Skin of body (tissue), 2 donors: Measurements from ENCODE around the gene LYRM4. TPM values are rescaled to one million over a fixed set of nuclear protein-coding genes. Genes with fewer than 3 reads are reported as not detected.

ENCODE experiments used
- DNase-seq: peaks from one replicate; lab custom pipeline; 2025; lab: John Stamatoyannopoulos, UW
- total RNA-seq: library from RNA; depleted of rRNA; stranded (reverse); fragments of >200 nt; gene quantifications from one replicate; pipeline ENCODE4 v1.2.3, GENCODE V29; 2014

LYRM4 gene
- 12.8 TPM for total RNA-seq

DNA sequence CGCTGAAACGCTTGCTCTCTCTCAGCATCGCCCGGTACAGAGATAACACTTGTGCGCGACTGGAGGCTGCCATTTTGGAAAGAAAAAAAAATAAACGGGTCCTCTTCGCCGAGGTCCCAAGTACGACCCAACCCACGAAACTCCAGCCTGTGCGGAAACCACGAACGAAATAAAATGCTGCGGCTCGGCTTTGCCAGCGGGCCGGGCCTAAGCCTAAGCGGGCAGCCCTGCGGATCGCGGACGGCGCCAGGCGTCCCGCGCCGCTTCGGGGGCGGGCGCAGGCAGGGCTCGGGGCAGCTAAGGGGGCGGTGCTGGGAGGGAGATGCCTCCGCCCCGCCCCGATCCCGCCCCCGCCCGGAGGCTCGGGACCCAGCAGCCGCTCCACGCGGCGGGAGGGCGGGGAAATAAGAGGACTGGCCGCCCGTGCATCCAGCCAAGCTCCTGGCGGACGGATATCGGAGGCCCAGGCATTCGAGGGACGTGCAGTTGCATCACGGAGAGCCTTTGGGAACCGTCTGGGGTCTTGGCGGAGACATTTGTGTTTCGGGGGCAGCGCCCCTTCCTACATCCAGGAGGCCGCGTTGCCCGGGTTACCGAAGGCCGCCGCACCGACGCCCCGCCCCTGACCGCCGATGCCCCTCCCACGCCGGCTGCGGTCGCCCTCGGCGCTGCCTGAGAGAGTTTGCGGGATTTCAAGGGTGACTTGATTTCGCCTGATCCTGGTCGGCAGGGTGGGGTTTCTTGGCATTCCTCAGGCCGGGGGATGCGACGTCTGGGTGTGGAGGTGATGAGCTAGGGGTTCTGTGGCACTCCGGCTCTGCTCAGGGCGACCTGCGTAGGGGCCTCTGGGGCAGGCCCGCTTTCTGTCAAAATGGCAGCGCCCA, at the start of gene LYRM4, which contains the start of gene FARS2:
Gene LYRM4 (minus strand): TSS at position 290 of the 884 bp plus-strand sequence. CDS start 217 bp downstream, at position 73.
Gene FARS2 (plus strand): TSS at position 853 of the 884 bp plus-strand sequence.
- DNase-seq = peak; percentile 91

DNA sequence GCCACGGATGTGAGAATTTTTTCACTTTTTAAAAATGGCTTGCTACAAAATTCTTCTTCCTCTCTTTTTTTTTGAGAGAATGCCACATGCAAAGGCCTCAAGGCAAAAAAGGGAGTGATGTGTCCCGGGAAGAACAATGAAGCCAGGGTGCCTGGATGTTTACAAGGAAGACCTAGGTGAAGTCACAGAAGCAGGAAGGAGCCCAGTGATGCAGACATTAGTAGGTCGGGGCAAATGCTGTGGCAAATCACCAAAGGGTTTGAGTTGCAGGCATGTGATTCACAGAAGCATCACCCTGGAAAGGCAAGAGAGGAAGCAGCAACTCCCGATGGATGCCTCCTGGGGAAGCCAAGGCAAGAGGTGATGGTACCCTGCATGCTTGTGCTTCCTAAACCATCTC, 47.3 kb upstream of the LYRM4 start:
- DNase-seq = no peak

DNA sequence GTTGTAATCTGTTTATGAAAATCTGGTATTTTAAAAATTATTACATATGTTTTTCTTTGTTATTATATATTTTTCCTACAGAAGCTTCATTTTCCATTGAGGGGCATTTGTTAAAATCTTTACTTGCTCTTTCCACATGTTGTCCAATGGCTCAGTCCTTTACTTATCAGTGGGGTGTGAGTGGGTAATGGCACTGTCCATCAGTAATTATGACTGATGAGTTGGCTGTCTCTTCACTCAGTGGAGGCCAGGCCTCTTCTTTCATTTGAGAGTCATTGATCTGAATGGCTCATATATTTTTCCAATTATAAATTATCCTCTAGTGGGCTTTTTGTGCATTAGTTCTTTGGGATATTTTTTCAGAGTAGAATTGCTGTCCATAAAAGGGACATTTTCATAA, 46.3 kb upstream of the LYRM4 start:
- no peak for DNase-seq

DNA sequence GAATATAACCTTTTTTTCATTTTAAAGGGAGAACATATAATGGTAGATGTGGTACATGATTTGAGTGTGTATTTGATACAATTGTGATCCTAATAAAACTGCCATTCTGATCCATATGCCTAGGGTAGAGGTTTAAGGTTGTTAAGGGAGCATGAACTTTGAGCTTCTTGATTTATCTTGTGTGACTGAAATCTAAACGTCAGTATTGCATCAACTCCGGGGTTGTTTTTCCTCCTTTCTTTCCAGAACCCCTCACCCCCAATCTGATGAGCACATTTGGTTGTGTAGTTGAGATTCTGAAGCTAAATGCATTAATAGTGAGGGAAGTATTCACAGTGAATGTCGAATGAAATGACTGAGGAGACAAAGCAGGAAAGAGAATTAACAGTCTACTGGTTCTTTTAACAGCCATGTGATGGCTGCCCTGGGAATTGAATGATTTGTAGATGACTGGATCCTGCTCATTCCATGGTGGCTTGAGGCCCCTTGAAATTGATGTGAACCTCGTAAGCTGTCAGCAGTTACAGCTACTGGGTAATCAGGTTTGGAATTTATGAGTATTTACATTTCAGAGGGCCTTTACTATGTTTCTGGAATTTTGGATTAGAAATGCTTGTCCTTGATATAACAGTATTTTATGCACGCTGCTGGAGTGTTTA, 45.3 kb upstream of the LYRM4 start:
- no peak for DNase-seq

DNA sequence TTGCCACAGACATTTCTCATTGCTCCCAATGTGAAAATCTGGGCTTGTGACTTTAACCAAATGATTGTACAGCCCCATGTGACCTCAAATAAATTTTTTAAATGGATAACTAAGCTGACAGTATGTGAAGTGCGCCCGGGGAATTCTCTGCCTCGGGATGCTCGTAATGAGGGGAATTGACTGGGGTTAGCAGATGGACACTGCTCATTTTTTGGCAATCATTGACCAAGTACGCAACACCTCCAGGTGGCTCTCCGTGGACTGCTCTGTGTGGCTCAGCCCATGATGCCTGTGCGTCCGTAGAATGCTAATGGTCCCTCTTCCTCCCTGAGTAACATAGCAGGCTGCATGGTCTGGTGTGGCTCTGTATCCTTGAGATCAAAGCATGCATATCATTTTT, 42.9 kb upstream of the LYRM4 start:
- no peak for DNase-seq

DNA sequence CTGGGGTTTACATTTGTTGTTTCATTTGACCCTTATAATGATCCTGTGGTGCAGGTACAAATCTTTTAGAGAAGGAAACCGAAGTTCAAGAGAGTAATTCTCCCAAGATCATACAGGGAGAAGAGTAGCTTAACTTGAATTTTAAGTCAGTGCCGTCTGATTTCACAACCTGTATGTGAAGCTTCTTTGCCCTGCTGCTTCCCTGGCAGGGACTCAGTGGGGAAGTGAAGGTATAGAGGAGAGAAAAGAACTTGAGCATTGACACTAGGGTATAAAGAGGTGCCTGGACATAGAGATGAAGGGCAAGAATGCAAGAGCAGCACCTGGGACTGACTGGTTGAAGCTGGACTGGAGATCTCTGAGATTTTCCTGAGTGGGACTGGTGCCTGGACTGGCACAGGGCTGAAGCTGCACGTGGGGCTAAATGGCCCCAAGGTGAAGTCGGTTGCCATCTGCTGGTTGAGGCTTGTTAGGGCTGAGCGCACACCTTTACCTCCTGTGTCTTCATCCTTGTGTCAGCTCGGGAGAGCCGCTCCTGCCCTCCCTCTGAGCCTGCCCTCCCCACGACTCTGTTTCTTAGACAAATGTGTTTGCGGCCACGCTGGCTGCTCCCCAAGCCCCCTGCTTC, 42.4 kb upstream of the LYRM4 start:
- DNase-seq = no peak

DNA sequence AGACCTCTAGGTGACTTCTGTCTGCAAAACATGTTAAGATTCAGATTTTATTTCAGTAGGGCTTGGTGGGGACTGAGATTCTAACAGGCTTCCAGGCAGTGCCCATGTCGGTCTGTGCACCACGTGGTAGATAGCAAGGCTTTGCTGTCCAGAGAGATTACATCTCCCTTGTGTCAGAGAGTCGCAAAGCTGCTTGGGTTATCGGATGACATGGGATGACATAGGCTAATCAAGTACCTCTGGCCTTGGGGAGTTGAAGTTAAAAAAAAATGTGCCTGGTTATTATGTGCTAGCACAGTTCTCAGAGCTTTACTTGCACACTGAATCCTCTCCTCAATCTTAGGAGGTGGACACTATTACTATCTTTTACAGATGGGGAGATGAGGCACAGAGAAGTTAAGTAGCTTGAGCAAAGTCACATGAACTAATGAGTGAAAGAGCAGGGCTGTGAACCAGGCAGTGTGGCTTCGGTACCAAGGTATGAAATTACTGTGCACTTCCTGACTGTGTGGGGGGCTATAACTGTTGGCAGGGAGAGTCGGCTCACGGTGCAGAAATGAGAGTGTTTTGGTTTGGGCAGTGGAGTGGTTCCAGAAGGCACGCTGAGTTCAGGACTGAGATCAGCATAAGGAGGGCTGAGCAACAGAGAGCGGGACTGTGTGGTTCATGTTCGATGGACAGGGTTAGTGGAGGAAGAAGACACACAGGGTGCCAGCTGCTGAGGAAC, 41.6 kb upstream of the LYRM4 start:
- no peak for DNase-seq

DNA sequence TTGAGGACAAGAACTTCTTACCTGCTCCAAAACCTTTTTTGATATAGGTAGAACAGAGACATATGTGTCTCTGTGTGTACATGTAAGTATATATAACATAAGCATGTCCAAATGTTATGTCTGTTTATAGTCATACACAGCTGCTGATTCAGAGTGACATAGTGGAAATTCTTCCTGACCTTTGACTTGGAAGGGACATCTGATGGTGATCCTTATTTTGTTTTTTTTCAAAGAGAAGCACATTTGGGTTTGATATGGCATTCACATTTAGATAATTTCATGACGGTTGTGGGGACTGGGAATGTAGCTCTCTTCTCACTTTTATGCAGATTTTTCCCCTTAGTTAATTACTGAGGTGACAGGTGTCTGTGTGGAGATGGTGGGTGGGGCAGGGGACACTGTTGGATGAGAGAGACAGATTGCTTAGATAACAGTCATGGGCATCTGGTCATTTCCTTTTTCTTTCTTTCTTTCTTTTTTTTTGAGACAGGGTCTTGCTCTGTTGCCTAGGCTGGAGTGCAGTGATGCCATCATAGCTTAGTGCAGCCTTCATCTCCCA, 39.5 kb upstream of the LYRM4 start:
- DNase-seq = no peak

DNA sequence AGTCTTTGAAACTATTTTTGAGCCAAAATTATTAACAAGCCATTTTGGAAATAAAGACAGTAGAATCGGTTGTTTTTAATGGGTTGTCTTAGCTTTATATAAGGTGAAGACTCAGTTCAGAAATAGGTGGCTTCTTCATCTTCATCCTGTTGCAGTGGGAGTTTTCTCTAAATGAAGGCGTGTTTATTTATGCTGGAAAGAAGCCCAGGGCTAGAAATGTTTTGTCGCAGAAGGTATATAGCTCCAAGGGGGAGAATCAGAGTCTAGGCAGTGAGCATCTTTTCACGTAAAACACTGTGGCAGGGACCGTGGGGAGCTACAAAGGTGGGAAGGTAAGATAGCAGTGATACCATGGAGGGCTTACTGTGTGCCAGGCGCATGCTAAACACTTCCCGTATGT, 34.9 kb upstream of the LYRM4 start:
- DNase-seq = no peak

DNA sequence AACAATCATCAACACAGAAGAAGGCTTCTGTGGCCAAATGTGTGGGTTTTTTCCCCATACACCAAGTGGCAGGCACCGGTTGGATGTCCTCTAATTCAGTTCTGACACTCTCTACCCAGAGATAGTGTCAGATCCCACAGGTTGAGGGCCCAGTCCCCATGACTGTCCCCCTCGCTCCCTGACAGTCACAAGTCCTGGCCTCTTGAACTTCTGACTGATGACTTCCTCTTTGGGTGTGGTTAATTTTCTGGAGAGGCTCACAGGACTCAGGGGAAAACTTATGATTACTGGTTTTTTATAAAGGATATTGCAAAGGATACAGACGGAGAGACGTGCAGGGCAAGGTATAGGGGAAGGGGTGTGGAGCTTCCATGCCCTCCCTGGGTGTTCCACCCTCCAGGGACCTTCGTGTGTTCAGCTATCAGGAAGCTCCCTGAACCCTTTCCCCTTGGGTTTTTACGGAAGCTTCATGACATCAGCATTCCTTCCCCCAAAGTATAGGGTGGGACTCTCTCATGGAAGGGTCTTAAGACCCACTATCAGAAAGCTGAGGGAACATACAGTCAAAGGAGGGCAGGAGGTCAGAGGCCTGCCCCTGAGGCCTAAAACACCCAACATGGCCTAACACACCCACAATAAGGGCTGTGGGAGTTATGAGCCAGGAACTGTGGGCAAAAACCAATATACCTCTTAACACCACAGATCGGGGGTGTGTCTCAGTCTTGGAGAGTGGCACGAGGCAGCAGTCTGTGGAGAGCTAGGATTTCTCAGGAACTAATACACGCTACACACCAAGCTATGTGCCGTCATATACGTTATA, 33.9 kb upstream of the LYRM4 start:
- DNase-seq = no peak

DNA sequence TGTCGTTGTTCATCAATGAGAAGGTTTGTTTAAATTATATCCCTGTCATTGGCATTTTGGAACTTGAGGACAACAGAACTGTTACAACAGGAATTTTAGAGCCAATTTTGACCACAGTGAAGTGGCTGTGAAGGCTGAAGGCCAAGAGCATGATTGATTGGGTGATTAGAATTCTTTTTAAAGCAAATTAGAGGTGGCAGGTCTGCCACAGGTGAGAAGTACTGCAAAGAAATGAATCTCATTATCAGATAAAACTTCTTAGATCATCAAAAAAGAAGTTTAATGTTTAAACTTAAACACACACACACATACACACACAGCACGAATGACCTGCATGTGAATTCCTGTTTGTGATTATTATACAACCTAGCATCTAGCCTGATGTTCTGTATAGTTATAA, 32.9 kb upstream of the LYRM4 start:
- no peak for DNase-seq

DNA sequence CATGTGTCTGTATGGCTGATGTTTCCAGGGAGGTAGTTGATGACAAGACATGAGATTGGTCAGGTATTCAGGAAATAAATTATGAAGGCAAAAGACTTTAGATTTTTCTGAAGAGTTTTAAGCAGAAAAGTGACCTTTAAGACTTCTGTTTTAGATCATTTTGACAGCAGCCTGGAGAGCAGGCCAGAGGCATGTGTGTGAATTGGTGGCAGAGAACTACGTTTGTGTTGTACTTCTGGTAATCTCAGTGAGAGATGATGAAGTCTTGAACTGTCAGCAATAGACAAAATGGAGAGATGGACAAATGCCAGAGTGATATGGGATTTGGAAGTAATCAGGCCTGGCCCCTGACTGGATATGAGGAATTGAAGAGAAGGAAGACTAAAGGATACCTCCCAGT, 31.4 kb upstream of the LYRM4 start:
- no peak for DNase-seq

DNA sequence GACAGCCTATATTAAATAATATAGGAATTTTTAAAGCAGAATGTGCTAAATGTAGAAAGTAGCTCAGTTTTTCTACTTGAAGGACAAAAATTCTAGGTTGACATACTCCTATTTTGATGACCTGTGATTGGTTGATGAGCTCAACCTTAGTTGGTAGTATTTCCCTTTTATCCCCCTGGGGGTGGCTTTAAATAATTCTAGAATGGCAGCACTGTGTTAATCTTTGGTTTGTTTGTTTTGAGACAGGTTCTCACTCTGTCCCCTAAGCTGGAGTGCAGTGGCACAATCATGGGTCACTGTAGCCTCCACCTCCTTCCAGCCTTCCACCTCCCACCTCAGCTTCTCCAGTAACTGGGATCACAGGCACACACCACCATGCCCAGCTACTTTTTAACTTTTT, 29.8 kb upstream of the LYRM4 start:
- DNase-seq = no peak

DNA sequence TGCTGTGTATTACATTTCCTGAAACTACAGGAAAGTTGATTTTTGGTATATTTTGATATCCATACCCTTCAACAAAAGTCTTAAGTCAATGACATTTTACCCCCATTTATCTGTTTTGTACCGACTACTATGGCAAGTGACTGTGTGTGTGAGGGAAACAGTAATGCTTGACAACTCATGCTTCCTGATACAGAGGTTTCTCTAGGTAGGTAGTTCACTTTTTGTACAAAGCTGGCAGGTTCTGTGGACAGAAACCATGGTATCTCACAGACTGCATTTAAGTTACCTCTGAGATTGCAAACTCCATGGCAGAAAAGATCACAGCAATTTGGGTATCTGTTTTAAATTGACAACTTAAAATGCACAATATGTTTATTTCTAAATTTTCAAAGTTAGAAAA, 29.3 kb upstream of the LYRM4 start:
- no peak for DNase-seq

DNA sequence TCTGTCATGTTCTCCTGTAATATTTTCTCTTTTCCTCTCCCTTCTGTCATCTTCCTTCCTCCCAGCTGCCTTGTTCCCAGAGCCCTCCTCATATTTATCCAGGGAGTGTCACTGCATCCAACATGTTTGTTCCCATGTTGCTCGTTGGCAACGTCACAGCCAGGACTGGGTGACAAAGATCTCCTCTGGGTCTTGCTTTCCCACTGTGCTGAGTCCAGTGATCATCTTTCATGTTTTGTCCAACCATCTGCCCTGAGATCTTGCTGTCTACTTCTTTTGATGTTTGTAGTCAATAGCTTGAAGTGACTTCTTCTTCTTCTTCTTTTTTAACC, 27.2 kb upstream of the LYRM4 start:
- DNase-seq = no peak

DNA sequence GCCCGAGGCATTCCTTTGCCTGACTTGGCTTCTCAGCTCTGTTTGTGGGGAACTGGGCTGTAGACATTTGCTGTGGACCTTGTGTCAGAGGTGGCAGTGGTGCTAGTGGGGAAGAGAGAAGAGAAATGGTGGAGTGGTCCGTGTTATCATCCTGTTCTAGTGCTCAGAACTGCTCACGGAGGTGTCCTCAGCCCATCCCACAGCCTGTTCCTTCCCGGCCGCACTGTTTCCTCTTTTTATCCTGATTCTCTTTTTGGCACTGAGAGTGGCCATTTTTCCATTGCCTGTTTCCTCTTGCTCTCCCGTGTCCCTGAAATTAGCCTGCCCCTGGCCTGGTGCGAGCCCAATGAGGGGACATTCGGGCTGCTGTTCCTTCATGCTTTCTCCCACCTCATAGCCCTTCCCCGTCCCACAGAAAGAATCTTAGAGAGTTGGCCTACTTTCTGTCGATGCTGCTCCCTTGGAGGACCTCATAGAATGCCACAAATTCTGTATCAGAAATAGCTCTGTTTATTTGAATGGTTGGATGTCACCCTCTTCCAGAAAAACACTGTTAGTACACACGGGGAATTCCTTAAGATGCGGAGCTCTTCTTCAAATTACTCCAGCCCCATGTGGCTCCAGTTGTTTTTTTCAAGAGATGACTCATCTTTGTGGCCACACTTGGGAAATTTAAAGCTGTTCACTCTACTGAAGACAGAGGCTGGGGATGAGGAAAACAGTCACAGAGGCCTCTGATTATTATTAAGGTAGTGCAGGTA, 26.6 kb upstream of the LYRM4 start:
- DNase-seq = no peak

DNA sequence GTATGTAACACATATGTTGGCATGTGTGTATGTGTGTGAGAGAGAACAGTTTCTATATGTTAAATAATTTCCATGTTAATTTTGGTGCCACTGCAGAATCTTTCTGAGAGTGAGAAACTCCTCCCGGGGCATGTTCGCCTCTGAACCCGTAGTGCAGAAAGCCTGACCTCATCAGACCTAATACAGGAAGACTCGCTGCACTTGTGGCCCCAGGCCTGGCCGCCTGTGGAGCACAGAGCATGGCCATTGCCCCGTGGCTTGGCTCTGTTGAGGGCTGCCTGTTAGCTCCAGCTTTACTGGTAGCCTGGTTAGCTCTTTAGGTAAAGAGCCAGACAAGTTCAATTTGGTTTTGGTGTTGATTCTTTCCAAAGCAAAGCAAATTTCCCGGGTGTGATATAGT, 26.0 kb upstream of the LYRM4 start:
- no peak for DNase-seq

DNA sequence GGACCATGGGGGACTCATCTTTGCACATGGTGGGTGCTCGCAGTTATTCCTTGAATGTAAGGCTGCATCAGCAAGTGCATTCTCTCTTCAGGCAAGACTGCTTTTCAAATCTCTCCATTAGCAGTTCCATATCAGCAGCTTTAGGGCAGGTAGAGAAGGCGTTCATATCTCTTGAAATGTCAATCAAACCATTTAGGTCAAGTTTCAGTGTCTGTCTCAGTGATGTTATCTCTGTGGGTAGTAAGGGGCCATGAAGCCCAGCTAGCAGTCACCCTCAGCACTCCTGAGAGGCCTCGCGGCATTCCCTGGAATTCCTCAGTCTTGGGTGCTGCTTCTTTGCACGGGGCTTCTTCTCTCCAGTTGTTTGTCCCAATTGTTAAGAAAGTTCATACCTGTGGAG, 24.8 kb upstream of the LYRM4 start:
- DNase-seq = no peak

DNA sequence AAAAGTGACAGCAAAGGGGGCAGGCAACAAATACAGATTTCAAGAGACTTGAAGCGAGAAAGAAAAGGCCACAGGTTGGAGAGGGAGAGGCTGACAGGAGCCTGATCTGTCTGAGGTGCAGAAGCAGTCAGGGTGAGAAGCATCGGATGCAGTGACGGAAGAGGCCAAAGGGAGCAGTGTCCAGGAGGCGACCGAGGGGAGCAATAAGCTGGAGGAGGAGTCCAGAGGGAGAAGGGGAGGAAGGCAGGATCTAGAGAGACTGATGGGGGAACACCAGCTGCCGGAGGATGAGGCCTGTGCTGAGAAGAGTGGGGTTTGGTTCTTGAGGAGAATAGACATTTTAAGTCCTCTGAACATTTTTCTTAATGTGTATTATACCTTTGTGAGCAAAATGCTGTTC, 24.3 kb upstream of the LYRM4 start:
- no peak for DNase-seq

DNA sequence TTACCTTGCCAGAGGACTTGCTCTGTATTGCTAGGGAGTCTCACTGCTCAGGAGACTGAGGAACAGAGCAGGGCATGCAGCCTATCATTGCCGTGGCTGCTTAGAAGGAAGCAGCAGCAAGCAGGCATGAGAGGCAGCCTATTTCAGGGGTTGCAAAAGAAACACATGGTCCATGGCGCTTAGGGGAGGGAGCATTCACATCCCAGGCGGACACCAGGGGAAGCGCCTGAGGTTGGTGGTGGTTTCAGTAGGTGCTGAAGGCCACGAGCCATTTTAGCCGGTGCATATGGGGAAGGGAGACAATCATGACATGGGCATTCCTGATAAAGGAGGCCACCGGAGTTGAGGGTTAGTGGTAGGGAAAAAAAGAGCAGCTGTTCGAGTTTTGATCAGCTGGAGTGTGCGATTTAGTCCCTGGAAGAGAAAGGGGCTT, 21.5 kb upstream of the LYRM4 start:
- no peak for DNase-seq
